Smooth muscle cell of the brain vasculature (primary cell): ENCODE results near the gene RAPGEF5.

Source experiments
- DNase-seq: peaks from one replicate; pipeline ENCODE4 v3.0.0-alpha.2; 2012; ENCODE audit warnings: low read depth, low spot score

The RAPGEF5 gene

DNA sequence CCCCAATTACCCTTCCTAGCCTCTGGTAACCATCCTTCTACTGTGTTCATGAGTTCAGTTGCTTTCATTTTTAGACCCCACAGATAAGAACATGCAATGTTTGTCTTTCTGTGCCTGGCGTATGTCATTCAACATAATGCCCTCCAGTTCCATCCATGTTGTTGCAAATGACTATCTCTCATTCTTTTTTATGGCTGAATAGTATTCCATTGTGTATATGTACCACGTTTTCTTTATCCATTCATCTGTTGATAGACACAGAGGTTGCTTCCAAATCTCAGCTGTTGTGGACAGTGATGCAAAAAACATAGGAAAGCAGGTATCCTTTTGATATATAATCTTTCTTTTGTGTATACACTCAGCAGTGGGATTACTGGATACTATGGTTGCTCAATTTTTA, 51.2 kb downstream of the RAPGEF5 start:
- DNase-seq = no peak

GRCh38 chr7:22302951-22303423, 54.0 kb downstream of the RAPGEF5 start:
- DNase-seq = no peak

DNA sequence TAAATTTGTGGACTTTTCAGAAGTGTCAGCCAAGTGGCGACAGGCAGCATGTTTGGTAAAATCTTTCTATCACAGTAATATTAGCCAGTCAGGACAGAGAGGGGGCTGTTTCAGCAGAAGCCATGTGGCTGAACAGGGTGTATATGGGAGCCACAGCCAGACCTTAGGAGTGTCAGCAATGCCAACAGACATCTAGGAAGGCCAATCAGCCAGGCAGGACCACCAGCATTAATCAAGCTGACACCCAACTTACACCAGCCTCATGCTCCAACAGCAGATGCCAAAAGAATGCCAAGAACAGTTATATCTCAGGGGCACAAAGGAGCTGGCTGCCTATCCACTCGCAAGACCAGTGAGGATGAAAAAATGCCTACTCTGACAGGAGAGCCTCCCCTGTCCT, 54.8 kb downstream of the RAPGEF5 start:
- no peak for DNase-seq

DNA sequence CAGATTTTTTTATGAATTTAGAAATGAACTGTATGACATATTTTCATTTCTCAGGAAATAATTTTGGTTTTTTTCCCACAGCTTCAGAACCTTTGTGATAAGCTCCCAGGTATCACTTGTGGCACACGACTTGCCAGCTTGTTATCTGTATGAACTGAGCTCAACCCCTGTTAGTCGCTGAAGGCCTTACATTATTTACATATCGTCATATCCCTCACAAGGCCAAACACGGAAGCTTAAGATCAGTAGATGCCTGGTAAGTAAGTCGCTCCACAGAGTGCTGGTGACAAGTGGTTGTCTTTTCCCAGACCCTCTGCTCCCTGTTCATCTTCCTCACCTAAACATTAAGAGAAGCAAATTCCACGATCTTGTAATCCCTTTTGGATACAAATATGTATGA, 55.2 kb downstream of the RAPGEF5 start:
- no peak for DNase-seq

- DNase-seq = no peak
Observed at GRCh38 chr7:22300839-22301238, 56.1 kb downstream of the RAPGEF5 start.

DNA sequence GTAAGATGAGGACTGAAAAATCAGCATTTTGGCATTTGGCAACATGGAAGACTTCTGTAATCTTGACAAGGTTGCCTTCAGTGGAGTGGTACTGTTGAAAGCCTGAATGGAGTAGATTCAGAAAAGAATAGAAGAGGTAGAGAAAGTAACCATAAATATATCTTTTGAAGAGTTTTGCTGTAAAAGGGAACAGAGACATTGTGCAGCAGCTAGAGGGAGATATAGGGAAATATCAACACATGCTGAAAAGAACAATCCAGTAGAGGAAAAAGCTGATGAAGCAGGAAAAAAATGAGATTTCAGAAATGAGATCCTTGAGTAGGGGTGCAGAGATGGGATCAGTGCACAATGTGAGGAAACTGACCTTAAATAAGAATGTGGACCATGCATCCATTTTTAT, 60.0 kb downstream of the RAPGEF5 start:
- DNase-seq = no peak

GRCh38 chr7:22296265-22296566, 60.7 kb downstream of the RAPGEF5 start:
- DNase-seq = no peak

- no peak for DNase-seq
Observed at GRCh38 chr7:22295402-22296264, 61.3 kb downstream of the RAPGEF5 start.

DNA sequence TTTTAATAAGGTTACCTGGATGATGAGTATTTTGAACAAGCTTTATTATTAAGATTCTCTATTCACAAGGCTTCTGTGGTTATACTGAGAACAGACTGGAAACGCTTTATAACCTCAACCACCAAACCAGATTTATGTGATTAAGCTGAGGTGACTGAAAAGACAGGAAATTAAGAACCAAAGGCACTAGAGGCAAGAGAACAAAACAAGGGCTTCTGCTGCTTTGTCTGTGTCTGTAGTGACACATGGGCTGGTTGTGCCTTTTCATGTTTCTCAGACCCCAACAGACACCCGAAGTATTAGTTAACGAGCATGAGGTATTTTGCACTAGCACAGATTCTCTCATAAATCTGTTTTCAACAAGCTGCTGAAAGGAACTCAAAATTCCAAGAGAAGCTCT, 64.4 kb downstream of the RAPGEF5 start:
- no peak for DNase-seq

DNA sequence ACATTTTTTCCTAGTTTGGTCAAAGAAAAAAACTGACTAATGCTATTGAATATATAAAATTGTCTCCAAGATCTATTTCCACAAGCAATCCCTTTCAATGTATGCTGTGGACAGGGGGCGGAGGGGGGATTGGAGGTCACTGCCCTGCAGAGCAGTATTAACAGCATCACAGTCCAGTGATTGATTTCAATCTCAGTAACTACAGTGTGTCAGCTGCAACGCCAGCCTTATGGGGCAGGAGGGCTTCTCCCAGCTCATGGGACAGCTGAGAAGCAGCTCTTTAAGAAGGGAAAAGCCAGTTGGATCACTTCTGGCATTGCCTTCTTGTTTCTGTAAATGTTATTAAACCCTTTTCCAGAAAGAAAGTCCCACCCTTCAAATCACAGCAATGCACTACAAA, 65.0 kb downstream of the RAPGEF5 start:
- DNase-seq = no peak

- no peak for DNase-seq
Observed at GRCh38 chr7:22288202-22288601, 68.8 kb downstream of the RAPGEF5 start.

GRCh38 chr7:22287412-22287811, 69.5 kb downstream of the RAPGEF5 start:
- DNase-seq = no peak

GRCh38 chr7:22286436-22286835, 70.5 kb downstream of the RAPGEF5 start:
- DNase-seq = no peak

- DNase-seq = no peak
Observed at GRCh38 chr7:22281481-22281880, 75.5 kb downstream of the RAPGEF5 start.

GRCh38 chr7:22280031-22280430, 76.9 kb downstream of the RAPGEF5 start:
- no peak for DNase-seq

DNA sequence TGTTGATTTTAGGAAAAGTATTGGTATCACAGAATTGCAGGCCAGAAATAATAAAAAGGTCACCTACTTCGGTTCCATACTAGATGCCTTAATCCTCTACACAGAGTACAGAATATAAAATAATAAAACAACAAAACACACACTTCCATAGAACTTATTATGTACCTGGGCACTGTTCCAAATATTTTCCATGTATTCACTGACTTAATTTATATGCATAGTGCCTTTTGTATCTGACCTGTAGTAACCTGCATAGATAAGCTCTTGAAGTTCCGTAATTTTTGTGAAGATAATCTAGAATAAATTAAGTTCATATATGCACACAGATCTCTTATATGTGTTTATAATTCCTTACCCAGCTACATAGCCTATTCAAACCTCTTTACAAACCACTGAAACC, 78.3 kb downstream of the RAPGEF5 start:
- DNase-seq = no peak

DNA sequence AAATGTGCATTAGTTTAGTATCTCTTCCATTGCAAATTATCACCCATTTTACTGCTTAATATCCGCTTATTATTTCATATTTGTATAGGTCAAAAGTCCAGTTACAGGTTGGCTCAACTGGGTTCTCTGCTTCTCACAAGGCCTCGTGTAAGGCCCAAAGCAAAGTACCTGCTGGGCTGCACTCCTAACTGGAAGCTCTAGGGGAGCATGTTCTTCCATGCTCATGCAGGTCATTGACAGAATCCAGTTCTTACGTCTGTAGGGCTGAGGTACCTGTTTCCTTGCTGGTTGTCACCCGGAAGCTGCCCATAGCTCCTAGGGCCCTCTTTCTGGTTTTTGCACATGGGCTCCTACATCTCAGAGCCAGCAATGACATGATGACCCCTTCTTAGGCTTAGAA, 79.6 kb downstream of the RAPGEF5 start:
- no peak for DNase-seq

DNA sequence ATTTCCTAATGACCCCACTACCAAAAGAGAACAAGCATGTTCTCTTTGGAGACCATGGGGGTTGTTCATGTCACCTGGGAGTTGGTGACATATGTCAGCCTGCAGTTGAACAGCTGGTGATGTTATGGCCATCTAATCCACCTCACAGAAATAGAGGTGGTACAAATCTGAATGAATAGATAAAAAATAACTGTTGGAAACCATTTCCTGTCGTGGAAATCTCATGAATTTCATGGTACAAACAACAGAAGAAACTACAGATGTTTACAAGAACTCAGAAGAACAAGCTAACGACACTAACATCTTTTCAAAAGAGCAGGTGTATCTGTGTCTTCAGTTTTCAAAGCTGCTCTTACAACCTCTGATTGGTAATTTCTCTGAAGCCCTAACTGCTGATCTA, 81.3 kb downstream of the RAPGEF5 start:
- no peak for DNase-seq

GRCh38 chr7:22271311-22271710, 85.6 kb downstream of the RAPGEF5 start:
- DNase-seq = no peak

GRCh38 chr7:22270371-22270770, 86.6 kb downstream of the RAPGEF5 start:
- DNase-seq = no peak

DNA sequence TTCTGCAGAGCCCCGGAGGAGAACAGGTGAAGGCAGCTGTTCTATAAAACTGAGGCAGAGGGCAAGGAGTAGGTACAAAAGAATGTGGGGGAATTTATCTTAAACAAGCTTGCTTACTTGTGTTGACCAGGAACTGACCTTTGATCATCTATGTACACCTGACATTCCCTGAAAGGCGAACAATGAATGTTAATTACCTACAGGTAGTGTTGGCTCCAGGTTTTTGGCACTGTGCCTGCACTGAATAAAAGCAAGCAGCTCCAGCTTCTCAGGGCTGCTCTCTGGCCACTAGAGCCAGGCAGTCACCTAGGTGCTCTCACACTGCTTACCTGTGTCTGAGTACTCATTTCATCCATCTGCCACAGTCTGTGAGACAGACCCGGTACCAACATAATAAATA, 87.0 kb downstream of the RAPGEF5 start:
- no peak for DNase-seq

GRCh38 chr7:22268884-22269421, 88.0 kb downstream of the RAPGEF5 start:
- no peak for DNase-seq

DNA sequence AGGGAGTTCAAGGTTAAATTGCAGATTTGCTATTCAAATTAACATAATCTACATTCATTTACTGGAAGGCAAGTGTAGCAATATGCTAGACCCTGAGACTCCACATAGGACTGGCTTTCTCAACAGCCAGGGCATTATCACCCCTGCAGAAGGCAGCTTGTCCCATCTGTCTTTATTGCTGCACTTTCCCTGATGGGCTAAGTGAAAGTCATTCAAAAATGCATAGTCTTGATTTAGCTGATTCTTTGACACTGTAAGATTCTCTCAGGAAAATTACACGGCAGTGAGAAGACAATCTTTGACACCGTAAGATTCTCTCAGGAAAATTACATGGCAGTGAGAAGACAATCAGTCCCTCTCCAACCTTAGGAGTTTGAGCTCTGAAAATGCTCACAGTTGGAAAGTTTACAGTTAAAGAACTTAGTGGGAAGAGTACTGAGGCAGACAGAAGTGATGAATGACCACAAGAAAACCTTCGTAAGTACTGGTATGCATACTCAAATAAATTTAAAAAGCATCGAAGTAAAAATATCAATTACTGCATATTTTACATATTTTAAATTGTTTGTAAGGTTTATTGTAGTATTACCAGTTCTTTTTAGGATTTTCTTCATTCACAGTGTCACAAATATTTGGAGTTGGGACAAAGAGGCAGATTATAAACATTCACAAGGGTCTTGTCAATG, 88.9 kb downstream of the RAPGEF5 start:
- DNase-seq = no peak
